Trophoblast cell (in vitro differentiated cells and primary cell): ENCODE data around the gene CPN1. TPM values are rescaled to one million over a fixed set of nuclear protein-coding genes. Genes with fewer than 3 reads are reported as not detected.

ENCODE experiments used
- DNase-seq, 2 donors: peaks; one replicate each; pipeline ENCODE4 v3.0.0-alpha.2; 2016
- H2AFZ ChIP-seq: 2 replicates; pipeline ENCODE4 v1.6.1; 2013; ENCODE audit warnings: low read length, moderate library complexity, mild to moderate bottlenecking; ENCODE audit not compliant: insufficient read depth, poor library complexity
- H2AK5ac ChIP-seq: 2 replicates; pipeline ENCODE4 v1.6.1; 2013; ENCODE audit warnings: mild to moderate bottlenecking, low read length
- H2BK120ac ChIP-seq: 2 replicates; pipeline ENCODE4 v1.6.1; 2013; ENCODE audit warnings: low read length, mild to moderate bottlenecking, moderate library complexity; ENCODE audit not compliant: insufficient read depth, poor library complexity
- H2BK12ac ChIP-seq: 2 replicates; pipeline ENCODE4 v1.6.1; 2013; ENCODE audit warnings: mild to moderate bottlenecking, low read length, moderate library complexity
- H2BK5ac ChIP-seq: 2 replicates; pipeline ENCODE4 v1.6.1; 2013; ENCODE audit warnings: low read length, low read depth, moderate library complexity, mild to moderate bottlenecking; ENCODE audit not compliant: poor library complexity
- H3K14ac ChIP-seq: 2 replicates; pipeline ENCODE4 v1.6.1; 2013; ENCODE audit warnings: mild to moderate bottlenecking, low read length
- H3K18ac ChIP-seq: 2 replicates; pipeline ENCODE4 v1.6.1; 2013; ENCODE audit warnings: mild to moderate bottlenecking, low read length
- H3K23ac ChIP-seq: 2 replicates; pipeline ENCODE4 v1.6.1; 2013; ENCODE audit warnings: low read length
- H3K27ac ChIP-seq: 2 replicates; pipeline ENCODE4 v1.5.1; 2013; ENCODE audit warnings: low read depth, mild to moderate bottlenecking, inconsistent platforms, low read length, moderate library complexity
- H3K27me3 ChIP-seq: 2 replicates; pipeline ENCODE4 v1.6.1; 2013; ENCODE audit warnings: inconsistent platforms, mild to moderate bottlenecking, low read length, moderate library complexity; ENCODE audit not compliant: insufficient read depth
- H3K36me3 ChIP-seq, 2 experiments: 1 replicate in 1 of 2; 2 replicates in 1 of 2; pipeline ENCODE4 v1.6.1; 2013; ENCODE audit warnings: low read length in 2 of 2, mild to moderate bottlenecking in 2 of 2, moderate library complexity in 1 of 2; ENCODE audit not compliant: insufficient read depth in 2 of 2, control insufficient read depth in 1 of 2
- H3K4ac ChIP-seq: 2 replicates; pipeline ENCODE4 v1.6.1; 2013; ENCODE audit warnings: low read depth, mild to moderate bottlenecking, low read length, moderate library complexity
- H3K4me1 ChIP-seq, 2 experiments: 1 replicate in 1 of 2; 2 replicates in 1 of 2; pipeline ENCODE4 v1.6.1; 2013; ENCODE audit warnings: low read length in 2 of 2, mild to moderate bottlenecking in 2 of 2, moderate library complexity in 1 of 2; ENCODE audit not compliant: insufficient read depth in 2 of 2, control insufficient read depth in 1 of 2
- H3K4me2 ChIP-seq: 2 replicates; pipeline ENCODE4 v1.6.1; 2013; ENCODE audit warnings: inconsistent platforms, mild to moderate bottlenecking, low read length, moderate library complexity
- H3K4me3 ChIP-seq: 2 replicates; pipeline ENCODE4 v1.5.1; 2013; ENCODE audit warnings: mild to moderate bottlenecking, low read depth, low read length, inconsistent platforms
- H3K79me1 ChIP-seq: one replicate; pipeline ENCODE4 v1.6.1; 2013; ENCODE audit warnings: low read length
- H3K79me2 ChIP-seq: 2 replicates; pipeline ENCODE4 v1.6.1; 2013; ENCODE audit warnings: low read length, mild to moderate bottlenecking; ENCODE audit not compliant: control insufficient read depth, insufficient read depth, poor library complexity
- H3K9ac ChIP-seq: 2 replicates; pipeline ENCODE4 v1.6.1; 2013; ENCODE audit warnings: mild to moderate bottlenecking, low read length
- H3K9me3 ChIP-seq: 2 replicates; pipeline ENCODE4 v1.6.1; 2013; ENCODE audit warnings: low read depth, mild to moderate bottlenecking, control low read depth, inconsistent platforms, low read length; ENCODE audit not compliant: insufficient read depth
- H4K12ac ChIP-seq: 2 replicates; pipeline ENCODE4 v1.6.1; 2013; ENCODE audit warnings: low read depth, mild to moderate bottlenecking, low read length, moderate library complexity
- H4K8ac ChIP-seq: 2 replicates; pipeline ENCODE4 v1.6.1; 2013; ENCODE audit warnings: low read depth, mild to moderate bottlenecking, low read length, moderate library complexity
- H4K91ac ChIP-seq: one replicate; pipeline ENCODE4 v1.6.1; 2013; ENCODE audit warnings: low read depth, mild to moderate bottlenecking, low read length, moderate library complexity
- WGBS: extraction: QIAGEN DNeasy Blood & Tissue Kit; methylation state at CpG from one replicate; pipeline ENCODE4 v1.1.7; 2013; ENCODE audit warnings: missing lambda C conversion rate; ENCODE audit not compliant: insufficient read length, insufficient coverage; ENCODE audit errors: extremely low coverage; 5-methylcytosine and 5-hydroxymethylcytosine counted together
- polyA plus RNA-seq: library from polyadenylated mRNA; stranded (reverse); fragments of 200-250 nt; gene quantifications from 2 replicates; pipeline ENCODE4 v1.2.3, GENCODE V29; 2013

CPN1 gene
- not detected in 2 replicates for polyA plus RNA-seq

DNA sequence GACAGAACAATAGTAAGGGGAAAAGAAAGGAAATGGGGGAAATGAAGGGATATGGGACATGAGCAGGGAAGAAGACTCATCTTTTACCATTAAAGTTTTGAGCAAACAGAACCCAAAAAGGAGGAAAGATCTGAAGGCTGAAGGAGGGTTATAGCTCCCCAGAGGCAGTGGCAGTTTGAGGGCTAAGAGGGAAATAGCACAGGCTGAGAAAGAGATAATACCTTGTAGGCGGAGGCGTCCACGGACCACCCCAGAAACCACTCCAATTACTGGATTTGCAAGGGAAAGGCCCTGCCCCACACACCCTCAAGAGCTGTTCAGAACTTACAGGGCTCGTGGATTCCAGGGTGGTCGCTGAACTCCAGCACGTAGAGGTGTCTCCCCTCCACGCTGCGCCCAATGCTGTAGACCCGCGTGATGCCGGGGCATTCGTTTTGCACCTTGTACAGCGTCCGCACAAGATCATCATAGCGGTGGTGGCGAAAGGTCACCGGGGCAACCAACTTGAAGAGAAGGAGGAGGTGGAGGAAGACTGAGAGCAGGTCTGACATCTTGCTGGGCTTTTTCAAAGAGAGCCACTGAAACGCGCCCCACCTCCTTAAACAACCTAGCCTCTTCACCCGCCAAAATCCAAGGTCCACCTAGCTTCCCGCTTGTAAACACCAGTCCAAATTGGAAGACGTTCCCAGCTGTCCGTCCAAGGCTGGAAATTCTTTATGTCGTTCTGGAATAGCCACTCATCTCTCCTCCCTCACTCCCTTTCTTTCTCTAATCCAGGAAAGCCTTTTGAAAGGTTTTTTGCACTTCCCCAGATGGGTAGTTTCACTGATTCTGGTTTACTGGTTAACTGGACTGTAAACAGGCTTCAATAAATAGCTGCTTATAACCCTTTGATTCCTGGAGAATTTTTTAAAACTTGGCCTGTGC is at the start of gene CPN1:
Gene CPN1, minus strand, starts transcription at position 795 of the 927 bp plus-strand sequence. Its CDS starts 244 bp downstream, at position 551.
- Histone ChIP-seq H3K27me3 (no peaks in the 10 kb centered on the region), H3K18ac (no peak within 1 kb of the TSS), H2BK12ac (no peak within 1 kb of the TSS), H3K9ac (no peak within 1 kb of the TSS), H4K12ac (no peak within 1 kb of the TSS), H4K8ac (no peak within 1 kb of the TSS), H3K9me3 (no peaks in the 10 kb centered on the region), H3K4ac (no peak within 1 kb of the TSS), H3K27ac (no peak within 1 kb of the TSS), H3K4me1 (no peaks in the 10 kb centered on the region), H3K4me3 (no peak within 1 kb of the TSS), H3K23ac (no peak within 1 kb of the TSS), H2BK120ac (no peak within 1 kb of the TSS), H2BK5ac (no peak within 1 kb of the TSS), H3K14ac (no peak within 1 kb of the TSS), H3K36me3 (no peaks in the 10 kb centered on the region), H3K79me2 (no peaks in the 10 kb centered on the region), H4K91ac (no peak within 1 kb of the TSS), H2AFZ (no peak within 1 kb of the TSS), H3K4me2 (no peak within 1 kb of the TSS), H2AK5ac (no peak within 1 kb of the TSS), H3K79me1 (no peaks in the 10 kb centered on the region)
- no peak for DNase-seq
- no CpG with 5 or more reads among the region's 24 CpGs for WGBS

DNA sequence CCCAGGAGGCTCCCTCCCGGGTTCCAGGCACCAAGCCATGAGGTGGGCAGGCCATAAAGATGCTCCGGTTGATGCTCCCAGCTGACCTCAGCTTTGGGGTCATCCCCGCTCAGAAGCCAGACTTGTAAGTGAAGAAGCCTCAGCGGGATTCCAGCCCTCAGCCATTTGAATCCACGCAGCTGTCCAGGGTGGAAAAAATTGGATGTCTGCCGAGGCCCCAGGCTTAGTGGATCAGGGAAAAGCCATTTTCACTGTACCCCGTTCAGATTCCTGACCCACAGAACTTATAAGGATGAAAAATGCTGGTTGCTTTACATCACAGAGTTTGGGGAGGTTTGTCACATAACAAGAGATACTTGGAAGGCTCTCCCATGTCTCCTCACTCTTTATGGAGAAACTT is 49.2 kb upstream of the CPN1 start:
- H3K18ac ChIP-seq, result no peak overlapping the region
- H4K12ac ChIP-seq, result no peak overlapping the region
- H2BK5ac ChIP-seq, result no peak overlapping the region
- H4K91ac ChIP-seq, result no peak overlapping the region
- H2BK12ac ChIP-seq, result no peak overlapping the region
- no peaks in the 10 kb centered on the region for H3K36me3 ChIP-seq
- no peaks in the 10 kb centered on the region for H3K27me3 ChIP-seq
- H2AFZ ChIP-seq, result no peak overlapping the region
- H3K27ac ChIP-seq, result no peak overlapping the region
- no peak overlapping the region for H3K4ac ChIP-seq
- H3K9me3 ChIP-seq, result peaks cover 3% of the 10 kb centered on the region
- no peak overlapping the region for H4K8ac ChIP-seq
- DNase-seq, result no peak
- H2BK120ac ChIP-seq, result no peak overlapping the region
- no peak overlapping the region for H3K4me3 ChIP-seq
- H2AK5ac ChIP-seq, result no peak overlapping the region
- no peak overlapping the region for H3K9ac ChIP-seq
- H3K79me1 ChIP-seq, result no peaks in the 10 kb centered on the region
- WGBS, result no CpG with 5 or more reads among the region's 7 CpGs
- H3K23ac ChIP-seq, result no peak overlapping the region
- H3K4me2 ChIP-seq, result no peak overlapping the region
- no peak overlapping the region for H3K14ac ChIP-seq
- H3K79me2 ChIP-seq, result no peaks in the 10 kb centered on the region
- no peaks in the 10 kb centered on the region for H3K4me1 ChIP-seq

DNA sequence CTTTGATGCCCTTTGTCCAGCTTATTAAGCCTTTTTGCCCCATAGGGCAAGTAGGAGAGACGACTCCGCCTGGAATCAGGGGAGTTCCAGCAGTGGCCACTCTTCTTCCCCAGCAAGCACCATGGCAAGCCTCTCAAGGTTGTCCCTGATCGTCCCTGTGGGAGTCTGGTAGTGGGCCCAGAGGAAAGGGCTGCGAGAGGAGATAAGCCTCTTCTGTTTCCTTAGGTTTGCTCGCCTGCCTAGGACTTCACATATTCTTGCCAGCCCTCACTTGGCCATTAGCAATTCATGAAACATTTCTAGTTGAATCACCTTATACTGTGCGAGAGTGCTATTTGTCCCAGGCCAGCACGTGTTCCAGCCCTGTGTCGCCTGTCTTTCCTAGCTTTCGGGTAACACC is 47.8 kb upstream of the CPN1 start:
- Histone ChIP-seq H3K4me1 (no peaks in the 10 kb centered on the region), H2BK5ac (no peak overlapping the region), H3K79me1 (no peaks in the 10 kb centered on the region), H3K23ac (no peak overlapping the region), H3K4ac (no peak overlapping the region), H3K14ac (no peak overlapping the region), H3K27ac (no peak overlapping the region), H2AFZ (no peak overlapping the region), H3K4me3 (no peak overlapping the region), H4K12ac (no peak overlapping the region), H3K36me3 (no peaks in the 10 kb centered on the region), H3K4me2 (no peak overlapping the region), H2AK5ac (no peak overlapping the region), H2BK120ac (no peak overlapping the region), H4K8ac (no peak overlapping the region), H3K9ac (no peak overlapping the region), H3K9me3 (peaks cover 3% of the 10 kb centered on the region), H2BK12ac (no peak overlapping the region), H3K79me2 (no peaks in the 10 kb centered on the region), H4K91ac (no peak overlapping the region), H3K27me3 (no peaks in the 10 kb centered on the region), H3K18ac (no peak overlapping the region)
- no peak for DNase-seq
- WGBS, result no CpG with 5 or more reads among the region's 9 CpGs

DNA sequence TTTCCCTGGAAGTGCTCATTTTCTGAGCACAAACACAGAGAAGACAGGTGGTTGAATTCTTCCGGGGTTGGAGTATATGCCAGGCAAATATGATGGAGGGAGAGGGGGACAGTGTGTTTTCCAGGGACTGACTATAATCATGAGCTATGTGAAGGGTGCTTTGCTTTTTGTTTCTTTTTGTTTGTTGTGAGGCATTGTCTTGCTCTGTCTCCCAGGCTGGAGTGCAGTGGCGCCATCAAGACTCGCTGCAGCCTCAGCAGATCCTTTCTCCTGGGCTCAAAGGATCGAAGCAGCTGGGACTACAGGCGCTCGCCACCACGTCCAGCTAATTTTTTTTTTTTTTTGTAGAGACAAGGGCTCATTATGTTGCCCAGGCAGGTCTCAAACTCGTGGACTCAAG is 47.3 kb upstream of the CPN1 start:
- Histone ChIP-seq H3K23ac (no peak overlapping the region), H4K91ac (no peak overlapping the region), H3K79me2 (no peaks in the 10 kb centered on the region), H3K79me1 (no peaks in the 10 kb centered on the region), H2BK12ac (no peak overlapping the region), H2AFZ (no peak overlapping the region), H2AK5ac (no peak overlapping the region), H3K27ac (no peak overlapping the region), H3K18ac (no peak overlapping the region), H2BK5ac (no peak overlapping the region), H3K9ac (no peak overlapping the region), H3K4me2 (no peak overlapping the region), H4K12ac (no peak overlapping the region), H3K4me3 (no peak overlapping the region), H3K4ac (no peak overlapping the region), H3K9me3 (peaks cover 3% of the 10 kb centered on the region), H3K36me3 (no peaks in the 10 kb centered on the region), H3K27me3 (no peaks in the 10 kb centered on the region), H4K8ac (no peak overlapping the region), H3K4me1 (no peaks in the 10 kb centered on the region), H3K14ac (no peak overlapping the region), H2BK120ac (no peak overlapping the region)
- no peak for DNase-seq
- no CpG with 5 or more reads among the region's 8 CpGs for WGBS
